Measurements from ENCODE around the gene DUSP11.

DNA sequence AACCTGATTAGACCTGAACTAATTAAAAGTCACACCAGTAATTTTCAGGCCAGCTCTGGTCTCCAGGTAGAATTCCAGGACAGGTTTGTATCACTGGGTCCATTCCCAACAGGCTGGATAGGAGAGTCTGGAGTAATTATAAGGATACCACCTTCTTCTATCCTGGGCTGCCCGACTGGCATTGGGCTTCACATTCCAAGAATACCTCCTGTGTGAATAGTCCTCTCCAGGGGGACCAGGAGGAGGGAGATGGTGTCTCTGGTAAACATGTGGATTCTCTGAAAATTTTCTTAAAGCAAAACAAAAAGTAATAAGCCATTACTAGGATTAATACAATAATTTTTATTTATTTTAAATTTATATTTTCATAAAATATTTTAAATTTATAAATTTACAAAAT, 17.3 kb downstream of the DUSP11 start:
- TF ChIP-seq, protein P1, sequence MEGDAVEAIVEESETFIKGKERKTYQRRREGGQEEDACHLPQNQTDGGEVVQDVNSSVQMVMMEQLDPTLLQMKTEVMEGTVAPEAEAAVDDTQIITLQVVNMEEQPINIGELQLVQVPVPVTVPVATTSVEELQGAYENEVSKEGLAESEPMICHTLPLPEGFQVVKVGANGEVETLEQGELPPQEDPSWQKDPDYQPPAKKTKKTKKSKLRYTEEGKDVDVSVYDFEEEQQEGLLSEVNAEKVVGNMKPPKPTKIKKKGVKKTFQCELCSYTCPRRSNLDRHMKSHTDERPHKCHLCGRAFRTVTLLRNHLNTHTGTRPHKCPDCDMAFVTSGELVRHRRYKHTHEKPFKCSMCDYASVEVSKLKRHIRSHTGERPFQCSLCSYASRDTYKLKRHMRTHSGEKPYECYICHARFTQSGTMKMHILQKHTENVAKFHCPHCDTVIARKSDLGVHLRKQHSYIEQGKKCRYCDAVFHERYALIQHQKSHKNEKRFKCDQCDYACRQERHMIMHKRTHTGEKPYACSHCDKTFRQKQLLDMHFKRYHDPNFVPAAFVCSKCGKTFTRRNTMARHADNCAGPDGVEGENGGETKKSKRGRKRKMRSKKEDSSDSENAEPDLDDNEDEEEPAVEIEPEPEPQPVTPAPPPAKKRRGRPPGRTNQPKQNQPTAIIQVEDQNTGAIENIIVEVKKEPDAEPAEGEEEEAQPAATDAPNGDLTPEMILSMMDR (IDR thresholded peaks at IDR 0.05), result no peak
- TF ChIP-seq POLR2A (IDR thresholded peaks at IDR 0.05), result no peak
